ENCODE results near the gene PM20D1.

PM20D1 gene

GRCh38 chr1:205852969-205853368 is 3.0 kb upstream of the PM20D1 start:
- no peak for TF ChIP-seq CTCF (IDR thresholded peaks at IDR 0.05; ENCODE audit: low read length, missing control alignments)
- no peak overlapping the region for H3K4me3 ChIP-seq (replicated peaks; ENCODE audit: low read depth, low read length)
- no peak for DNase-seq (ENCODE audit: low read depth)

GRCh38 chr1:205851993-205852392 is 2.1 kb upstream of the PM20D1 start:
- DNase-seq (ENCODE audit: low read depth), result no peak
- no peak for TF ChIP-seq CTCF (IDR thresholded peaks at IDR 0.05; ENCODE audit: low read length, missing control alignments)

GRCh38 chr1:205843036-205843859 is 6.7 kb downstream of the PM20D1 start:
- H3K4me3 ChIP-seq (replicated peaks; ENCODE audit: low read depth, low read length), result no peak overlapping the region
- no peak for TF ChIP-seq CTCF (IDR thresholded peaks at IDR 0.05; ENCODE audit: low read length, missing control alignments)
- no peak for DNase-seq (ENCODE audit: low read depth)

More at GRCh38 chr1:205851993-205852392, 2.1 kb upstream of the PM20D1 start:
- H3K4me3 ChIP-seq (replicated peaks; ENCODE audit: low read depth, low read length), result no peak overlapping the region

- TF ChIP-seq CTCF (IDR thresholded peaks at IDR 0.05; ENCODE audit: low read length, missing control alignments), result no peak
- no peak for DNase-seq (ENCODE audit: low read depth)
- H3K4me3 ChIP-seq (replicated peaks; ENCODE audit: low read depth, low read length), result no peak overlapping the region
Observed at GRCh38 chr1:205842229-205842628, 7.7 kb downstream of the PM20D1 start.

GRCh38 chr1:205840146-205840923 is 9.6 kb downstream of the PM20D1 start:
- TF ChIP-seq CTCF (IDR thresholded peaks at IDR 0.05; ENCODE audit: low read length, missing control alignments), result no peak
- no peak for DNase-seq (ENCODE audit: low read depth)
- no peak overlapping the region for H3K4me3 ChIP-seq (replicated peaks; ENCODE audit: low read depth, low read length)

- no peak overlapping the region for H3K4me3 ChIP-seq (replicated peaks; ENCODE audit: low read depth, low read length)
- DNase-seq (ENCODE audit: low read depth), result no peak
- TF ChIP-seq CTCF (IDR thresholded peaks at IDR 0.05; ENCODE audit: low read length, missing control alignments), result no peak
Observed at GRCh38 chr1:205837382-205837970, 12.5 kb downstream of the PM20D1 start.

All from fibroblast of pulmonary artery (primary cell).